ENCODE data around the gene ULBP3. TPM values are rescaled to one million over a fixed set of nuclear protein-coding genes. Genes with fewer than 3 reads are reported as not detected.
"Not testable (repeated sequence)": the region's sequence is repeated elsewhere in the genome, so short reads cannot be mapped to it uniquely, and the experiment has no call there.

The ULBP3 gene
- total RNA-seq, 1 donor from 2014 or later = 3.9 TPM

GRCh38 chr6:150024646-150025155 lies 44.2 kb downstream of the ULBP3 start:
- H3K79me2 ChIP-seq (ENCODE audit: low read depth) = no peaks in the 10 kb centered on the region
- Mint-ChIP-seq H3K4me1 (no peaks in the 10 kb centered on the region), H3K9me3 (no peaks in the 10 kb centered on the region), H3K27me3 (ENCODE audit: insufficient read depth, low read depth) (peaks cover 19% of the 10 kb centered on the region), H3K4me3 (no peak overlapping the region), H3K36me3 (no peaks in the 10 kb centered on the region), H3K27ac (no peak overlapping the region)
- no peak overlapping the region for H2AFZ ChIP-seq (replicated peaks)
- no peak for TF ChIP-seq EZH2 (IDR thresholded peaks at IDR 0.05)
- TF ChIP-seq CTCF (IDR thresholded peaks at IDR 0.05) = no peak
- TF ChIP-seq EZH2phosphoT487 (IDR thresholded peaks at IDR 0.05) = no peak
- H3K4me1 ChIP-seq = no peaks in the 10 kb centered on the region
- H3K4me3 ChIP-seq = no peak overlapping the region
- no peak for DNase-seq (ENCODE audit: low spot score)
- no peaks in the 10 kb centered on the region for H4K20me1 ChIP-seq (ENCODE audit: low read depth)
- H3F3A ChIP-seq (ENCODE audit: low read depth) = no peaks in the 10 kb centered on the region
- no peak overlapping the region for H3K27ac ChIP-seq
- no peak overlapping the region for H3K4me2 ChIP-seq
- no peaks in the 10 kb centered on the region for H3K36me3 ChIP-seq
- no peak overlapping the region for H3K9ac ChIP-seq
- H3K27me3 ChIP-seq = peaks cover 49% of the 10 kb centered on the region
- no peaks in the 10 kb centered on the region for H3K9me3 ChIP-seq (ENCODE audit: low read depth)

- not testable (repeated sequence) for DNase-seq (ENCODE audit: low spot score); H3K4me1 ChIP-seq; H3F3A ChIP-seq (ENCODE audit: low read depth); H3K4me2 ChIP-seq; H3K36me3 Mint-ChIP-seq; H3K36me3 ChIP-seq; H4K20me1 ChIP-seq (ENCODE audit: low read depth); H3K4me3 Mint-ChIP-seq; H3K9ac ChIP-seq; H3K9me3 Mint-ChIP-seq; H2AFZ ChIP-seq (replicated peaks); H3K4me3 ChIP-seq; H3K79me2 ChIP-seq (ENCODE audit: low read depth); H3K9me3 ChIP-seq (ENCODE audit: low read depth); H3K27ac ChIP-seq; H3K27ac Mint-ChIP-seq; H3K4me1 Mint-ChIP-seq
- H3K27me3 Mint-ChIP-seq (ENCODE audit: insufficient read depth, low read depth) = peaks cover 16% of the 10 kb centered on the region
- peaks cover 50% of the 10 kb centered on the region for H3K27me3 ChIP-seq
These were observed 44.9 kb downstream of the ULBP3 start for GRCh38 chr6:150024021-150024420.

- H3K27ac ChIP-seq; H3K27ac Mint-ChIP-seq; H4K20me1 ChIP-seq (ENCODE audit: low read depth); H3K4me1 Mint-ChIP-seq; DNase-seq (ENCODE audit: low spot score); H3K9me3 ChIP-seq (ENCODE audit: low read depth); H3K36me3 Mint-ChIP-seq; H3K9ac ChIP-seq; H3K4me3 Mint-ChIP-seq; H3K4me2 ChIP-seq; H3K4me1 ChIP-seq; H2AFZ ChIP-seq (replicated peaks); H3K9me3 Mint-ChIP-seq; H3K79me2 ChIP-seq (ENCODE audit: low read depth); H3K4me3 ChIP-seq; H3K36me3 ChIP-seq; H3F3A ChIP-seq (ENCODE audit: low read depth): not testable (repeated sequence)
- H3K27me3 Mint-ChIP-seq (ENCODE audit: insufficient read depth, low read depth) = peaks cover 31% of the 10 kb centered on the region
- peaks cover 56% of the 10 kb centered on the region for H3K27me3 ChIP-seq
These were observed 47.1 kb downstream of the ULBP3 start for GRCh38 chr6:150021870-150022269.

- Mint-ChIP-seq H3K4me3 (no peak overlapping the region), H3K36me3 (no peaks in the 10 kb centered on the region), H3K27me3 (ENCODE audit: insufficient read depth, low read depth) (peaks cover 52% of the 10 kb centered on the region), H3K27ac (no peak overlapping the region), H3K4me1 (peaks cover 2% of the 10 kb centered on the region), H3K9me3 (no peaks in the 10 kb centered on the region)
- H3K27ac ChIP-seq = no peak overlapping the region
- H3K4me3 ChIP-seq = no peak overlapping the region
- H3K9ac ChIP-seq = no peak overlapping the region
- no peaks in the 10 kb centered on the region for H3F3A ChIP-seq (ENCODE audit: low read depth)
- H3K27me3 ChIP-seq = peaks cover 64% of the 10 kb centered on the region
- no peak for TF ChIP-seq EZH2phosphoT487 (IDR thresholded peaks at IDR 0.05)
- no peak for TF ChIP-seq EZH2 (IDR thresholded peaks at IDR 0.05)
- TF ChIP-seq CTCF (IDR thresholded peaks at IDR 0.05) = no peak
- no peak for DNase-seq (ENCODE audit: low spot score)
- H4K20me1 ChIP-seq (ENCODE audit: low read depth) = peaks cover 7% of the 10 kb centered on the region
- no peak overlapping the region for H2AFZ ChIP-seq (replicated peaks)
- H3K79me2 ChIP-seq (ENCODE audit: low read depth) = no peaks in the 10 kb centered on the region
- no peaks in the 10 kb centered on the region for H3K4me1 ChIP-seq
- H3K4me2 ChIP-seq = no peak overlapping the region
- no peaks in the 10 kb centered on the region for H3K36me3 ChIP-seq
- H3K9me3 ChIP-seq (ENCODE audit: low read depth) = no peaks in the 10 kb centered on the region
These were observed 49.9 kb downstream of the ULBP3 start for GRCh38 chr6:150018846-150019580.

GRCh38 chr6:150017186-150017521 lies 51.8 kb downstream of the ULBP3 start:
- not testable (repeated sequence) for DNase-seq (ENCODE audit: low spot score); H3K4me3 Mint-ChIP-seq; H3K9me3 ChIP-seq (ENCODE audit: low read depth); H3K9me3 Mint-ChIP-seq; H3K27ac ChIP-seq; H2AFZ ChIP-seq (replicated peaks); H3K27ac Mint-ChIP-seq; H3K9ac ChIP-seq; H3K4me2 ChIP-seq; H3F3A ChIP-seq (ENCODE audit: low read depth); H3K36me3 ChIP-seq; H3K4me3 ChIP-seq; H3K4me1 Mint-ChIP-seq; H3K36me3 Mint-ChIP-seq; H3K79me2 ChIP-seq (ENCODE audit: low read depth); H3K4me1 ChIP-seq
- Histone ChIP-seq H3K27me3 (peaks cover 82% of the 10 kb centered on the region), H4K20me1 (ENCODE audit: low read depth) (peaks cover 13% of the 10 kb centered on the region)
- H3K27me3 Mint-ChIP-seq (ENCODE audit: insufficient read depth, low read depth) = peaks cover 70% of the 10 kb centered on the region
